CD14-positive monocyte (primary cell): ENCODE results near the gene RPP21. TPM values are rescaled to one million over a fixed set of nuclear protein-coding genes. Genes with fewer than 3 reads are reported as not detected.

Experiments used
- DNase-seq, 3 donors: peaks; one replicate each; pipeline ENCODE4 v3.0.0-alpha.2; 2011 to 2022
- H2AFZ ChIP-seq: 2 replicates; pipeline ENCODE4 v1.6.0; 2012; ENCODE audit warnings: mild to moderate bottlenecking, low read depth, low read length, inconsistent platforms; ENCODE audit not compliant: insufficient read depth, poor library complexity, severe bottlenecking
- H3K27ac ChIP-seq, 2 donors: 1 replicate in 1 of 2; 2 replicates in 1 of 2; pipeline ENCODE4 v1.5.1; 2012 to 2013; ENCODE audit warnings: low read length in 2 of 2, control low read depth in 1 of 2, inconsistent platforms in 1 of 2, low read depth in 1 of 2, mild to moderate bottlenecking in 1 of 2
- H3K27me3 ChIP-seq, 2 donors: one replicate each; pipeline versions ENCODE4 v1.6.0 to v1.6.1; 2011 to 2013; ENCODE audit warnings: low read length in 2 of 2; ENCODE audit not compliant: control insufficient read depth in 2 of 2, insufficient read depth in 2 of 2
- H3K36me3 ChIP-seq, 2 donors: replicated peaks in 1 of 2; 1 replicate in 1 of 2; 2 replicates in 1 of 2; pipeline versions ENCODE4 v1.5.1 to v1.6.1; 2012 to 2013; ENCODE audit warnings: low read length in 2 of 2, control low read depth in 1 of 2, inconsistent platforms in 1 of 2, mild to moderate bottlenecking in 1 of 2; ENCODE audit not compliant: insufficient read depth in 2 of 2, control insufficient read depth in 1 of 2
- H3K4me1 ChIP-seq, 2 donors: 1 replicate in 1 of 2; 2 replicates in 1 of 2; pipeline versions ENCODE4 v1.5.1 to v1.6.1; 2012 to 2013; ENCODE audit warnings: low read length in 2 of 2, control low read depth in 1 of 2, inconsistent platforms in 1 of 2, mild to moderate bottlenecking in 1 of 2, moderate library complexity in 1 of 2; ENCODE audit not compliant: insufficient read depth in 2 of 2, control insufficient read depth in 1 of 2
- H3K4me2 ChIP-seq: replicated peaks from 2 replicates; pipeline ENCODE3; 2012; ENCODE audit warnings: low read length, moderate library complexity, mild to moderate bottlenecking; ENCODE audit not compliant: poor library complexity, severe bottlenecking; ENCODE audit errors: extremely low read depth
- H3K4me3 ChIP-seq, 3 experiments: fragments of 200-600 bp in 1 of 3; sonication (generic) in 1 of 3; replicated peaks in 1 of 3; 1 replicate in 2 of 3; 2 replicates in 1 of 3; pipeline ENCODE4 v1.5.1; 2011 to 2013; ENCODE audit warnings: low read length in 3 of 3, mild to moderate bottlenecking in 3 of 3, control low read depth in 2 of 3, low read depth in 2 of 3, inconsistent platforms in 1 of 3, moderate library complexity in 1 of 3
- H3K79me2 ChIP-seq: 2 replicates; pipeline ENCODE4 v1.6.0; 2012; ENCODE audit warnings: mild to moderate bottlenecking, control low read depth, inconsistent platforms, low read length, moderate library complexity; ENCODE audit not compliant: insufficient read depth
- H3K9ac ChIP-seq: 2 replicates; pipeline ENCODE4 v1.6.0; 2017; ENCODE audit warnings: low read length, mild to moderate bottlenecking; ENCODE audit not compliant: insufficient read depth, poor library complexity, severe bottlenecking
- H3K9me3 ChIP-seq, 2 donors: replicated peaks in 1 of 2; 1 replicate in 1 of 2; 2 replicates in 1 of 2; pipeline versions ENCODE4 v1.5.1 to v1.6.1; 2012 to 2013; ENCODE audit warnings: low read length in 2 of 2, control low read depth in 1 of 2; ENCODE audit not compliant: control insufficient read depth in 1 of 2, insufficient read depth in 1 of 2
- H4K20me1 ChIP-seq: 2 replicates; pipeline ENCODE4 v1.6.0; 2012; ENCODE audit warnings: mild to moderate bottlenecking, low read length, control low read depth, moderate library complexity; ENCODE audit not compliant: insufficient read depth
- H3K27ac Mint-ChIP-seq, 7 donors: one replicate each; pipeline ENCODE4 v1.8.0; 2020; ENCODE audit warnings: mild to moderate bottlenecking in 7 of 7, mixed read lengths in 7 of 7, moderate library complexity in 6 of 7, inconsistent platforms in 2 of 7
- H3K27me3 Mint-ChIP-seq, 3 donors: one replicate each; pipeline ENCODE4 v1.8.0; 2021 to 2022; ENCODE audit warnings: low read depth in 3 of 3, mild to moderate bottlenecking in 3 of 3, mixed read lengths in 3 of 3, moderate library complexity in 3 of 3, inconsistent platforms in 1 of 3
- H3K36me3 Mint-ChIP-seq, 2 donors: one replicate each; pipeline ENCODE4 v1.8.0; 2020; ENCODE audit warnings: mixed read lengths in 2 of 2, inconsistent platforms in 1 of 2, mild to moderate bottlenecking in 1 of 2
- H3K4me1 Mint-ChIP-seq: one replicate; pipeline ENCODE4 v1.8.0; 2020; ENCODE audit warnings: mild to moderate bottlenecking, mixed read lengths
- H3K4me3 Mint-ChIP-seq, 2 donors: one replicate each; pipeline ENCODE4 v1.8.0; 2020; ENCODE audit warnings: mild to moderate bottlenecking in 2 of 2, mixed read lengths in 2 of 2, moderate library complexity in 1 of 2
- H3K9me3 Mint-ChIP-seq, 7 donors: one replicate each; pipeline ENCODE4 v1.8.0; 2020 to 2022; ENCODE audit warnings: mixed read lengths in 7 of 7, mild to moderate bottlenecking in 6 of 7, moderate library complexity in 6 of 7, inconsistent platforms in 2 of 7
- WGBS: methylation state at CpG from one replicate; pipeline ENCODE4 v1.1.5; 2013; ENCODE audit warnings: missing lambda C conversion rate; ENCODE audit not compliant: insufficient coverage; 5-methylcytosine and 5-hydroxymethylcytosine counted together
- intact Hi-C, 2 donors: fragments of 100-400 bp; cut with micrococcal nuclease; formaldehyde crosslinking; loops; one replicate each; pipeline versions ENCODE4 v1.15.0 to v1.15.1; 2023
- polyA plus RNA-seq, 3 donors: library from polyadenylated mRNA; depleted of rRNA in 1 of 3; unstranded in 2 of 3; stranded (reverse) in 1 of 3; fragments of 300-500 nt in 2 of 3; fragments of >200 nt in 1 of 3; fragmentation: Illumina TruSeq in 2 of 3; gene quantifications; 1 replicate in 2 of 3; 2 replicates in 1 of 3; pipeline ENCODE4 v1.2.3, GENCODE V29; 2012 to 2021
- TF ChIP-seq, protein P1 (sequence below): fragments of 200-600 bp; IDR thresholded peaks from one replicate; pipeline ENCODE4 v1.8.0; 2022; ENCODE audit warnings: antibody characterized with exemption, mild to moderate bottlenecking

Gene RPP21
- polyA plus RNA-seq, 3 donors = 59.2 to 63.6 (median 59.5) TPM

GRCh38 chr6:30327232-30327746 lies 17.7 kb upstream of the RPP21 start:
- peak overlapping the region; percentile 88 for H2AFZ ChIP-seq
- H3K9me3 ChIP-seq = no peaks in the 10 kb centered on the region
- Mint-ChIP-seq H3K4me3 (peak overlapping the region; percentile 94 to 98), H3K4me1 (peaks cover 44% of the 10 kb centered on the region), H3K9me3 (no peaks in the 10 kb centered on the region), H3K27ac (peak overlapping the region; percentile 95 to 98 (median 97)), H3K27me3 (no peaks in the 10 kb centered on the region), H3K36me3 (peaks cover 32 to 41% of the 10 kb centered on the region in 2 donors)
- TF ChIP-seq, protein P1, sequence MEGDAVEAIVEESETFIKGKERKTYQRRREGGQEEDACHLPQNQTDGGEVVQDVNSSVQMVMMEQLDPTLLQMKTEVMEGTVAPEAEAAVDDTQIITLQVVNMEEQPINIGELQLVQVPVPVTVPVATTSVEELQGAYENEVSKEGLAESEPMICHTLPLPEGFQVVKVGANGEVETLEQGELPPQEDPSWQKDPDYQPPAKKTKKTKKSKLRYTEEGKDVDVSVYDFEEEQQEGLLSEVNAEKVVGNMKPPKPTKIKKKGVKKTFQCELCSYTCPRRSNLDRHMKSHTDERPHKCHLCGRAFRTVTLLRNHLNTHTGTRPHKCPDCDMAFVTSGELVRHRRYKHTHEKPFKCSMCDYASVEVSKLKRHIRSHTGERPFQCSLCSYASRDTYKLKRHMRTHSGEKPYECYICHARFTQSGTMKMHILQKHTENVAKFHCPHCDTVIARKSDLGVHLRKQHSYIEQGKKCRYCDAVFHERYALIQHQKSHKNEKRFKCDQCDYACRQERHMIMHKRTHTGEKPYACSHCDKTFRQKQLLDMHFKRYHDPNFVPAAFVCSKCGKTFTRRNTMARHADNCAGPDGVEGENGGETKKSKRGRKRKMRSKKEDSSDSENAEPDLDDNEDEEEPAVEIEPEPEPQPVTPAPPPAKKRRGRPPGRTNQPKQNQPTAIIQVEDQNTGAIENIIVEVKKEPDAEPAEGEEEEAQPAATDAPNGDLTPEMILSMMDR = no peak
- peak in 2 of 3 donors; percentile 24 to 90 for DNase-seq
- H3K27ac ChIP-seq = peak overlapping the region; percentile 70 to 94
- H3K4me1 ChIP-seq = peaks cover 22 to 29% of the 10 kb centered on the region in 2 donors
- H3K79me2 ChIP-seq = peaks cover 38% of the 10 kb centered on the region
- H3K9ac ChIP-seq = peak overlapping the region; percentile 93
- H3K36me3 ChIP-seq = peaks cover 19 to 32% of the 10 kb centered on the region in 2 donors
- peaks cover 24% of the 10 kb centered on the region for H4K20me1 ChIP-seq
- no peaks in the 10 kb centered on the region for H3K27me3 ChIP-seq
- peak overlapping the region; percentile 77 for H3K4me2 ChIP-seq
- WGBS = 0% methylated on average over 9 of the region's 17 CpGs
- intact Hi-C loops = loop anchor here (5.0 to 10.0 kb wide), 3 partner anchors 70 to 262 kb away; partner anchors contain the start of genes TRIM26 (in 2 of the 2), POLR1H (in 1 of the 2) and PPP1R11 (in 1 of the 2)
- H3K4me3 ChIP-seq = peak overlapping the region; percentile 78 to 89 (median 82)

GRCh38 chr6:30328397-30328796 lies 16.6 kb upstream of the RPP21 start:
- Histone ChIP-seq H3K4me2 (no peak overlapping the region), H3K4me1 (peaks cover 22 to 29% of the 10 kb centered on the region in 2 donors), H3K79me2 (peaks cover 27% of the 10 kb centered on the region), H3K36me3 (peaks cover 21 to 42% of the 10 kb centered on the region in 2 donors), H3K27ac (no peak overlapping the region), H3K9ac (no peak overlapping the region), H4K20me1 (peaks cover 15% of the 10 kb centered on the region), H3K9me3 (no peaks in the 10 kb centered on the region), H2AFZ (no peak overlapping the region), H3K27me3 (no peaks in the 10 kb centered on the region), H3K4me3 (no peak overlapping the region)
- no peaks in the 10 kb centered on the region for H3K27me3 Mint-ChIP-seq
- H3K27ac Mint-ChIP-seq = no peak overlapping the region
- TF ChIP-seq, protein P1 = no peak
- peaks cover 39 to 42% of the 10 kb centered on the region in 2 donors for H3K36me3 Mint-ChIP-seq
- intact Hi-C loops = loop anchor here (5.0 to 10.0 kb wide), 3 partner anchors 71 to 264 kb away; partner anchors contain the start of genes TRIM26 (in 2 of the 2), POLR1H (in 1 of the 2) and PPP1R11 (in 1 of the 2)
- peaks cover 35% of the 10 kb centered on the region for H3K4me1 Mint-ChIP-seq
- no peaks in the 10 kb centered on the region for H3K9me3 Mint-ChIP-seq
- DNase-seq = no peak
- H3K4me3 Mint-ChIP-seq = no peak overlapping the region
